Activated naive CD4-positive, alpha-beta T cell treated with anti-CD3 and anti-CD28 coated beads, Interleukin-2, amount 10 ng/mL, durations not matched to agents 5 hours and 36 hours (primary cell): ENCODE results near the gene KRT35. TPM values are rescaled to one million over a fixed set of nuclear protein-coding genes. Genes with fewer than 3 reads are reported as not detected.

Experiments used
- microRNA-seq: library from miRNA; unstranded; fragments of <30 nt; microRNA quantifications from one replicate; pipeline ENCODE4 v1.2.0, GENCODE V29; 2022; ENCODE audit warnings: borderline microRNAs expressed, borderline replicate concordance
- total RNA-seq, 2 experiments: library from RNA; stranded (reverse); gene quantifications; one replicate each; pipeline ENCODE4 v1.2.3, GENCODE V29; 2021

The KRT35 gene
- not detected for total RNA-seq

GRCh38 chr17:41481036-41481435 is at the start of gene KRT35:
KRT35 (minus strand) TSS chr17:41481151; CDS start chr17:41481097, 54 bp downstream.

GRCh38 chr17:41518789-41519449 is 38.0 kb upstream of the KRT35 start, which contains the start of gene KRT15:
KRT15 (minus strand) TSS chr17:41518890; CDS start chr17:41518827, 63 bp downstream.

GRCh38 chr17:41505007-41505808 is 24.3 kb upstream of the KRT35 start, which contains the start of gene KRT13:
KRT13 (minus strand) TSS chr17:41505612; CDS start chr17:41505550, 62 bp downstream.

GRCh38 chr17:41489531-41489930 is 8.6 kb upstream of the KRT35 start, which contains the start of gene KRT36:
KRT36 (minus strand) TSS chr17:41489910; CDS start chr17:41489864, 46 bp downstream.

GRCh38 chr17:41466988-41467387 is 14.0 kb downstream of the KRT35 start, which contains the start of gene KRT32:
KRT32 (minus strand) TSS chr17:41467386; CDS start chr17:41467325, 61 bp downstream.

GRCh38 chr17:41440531-41441033 is 40.4 kb downstream of the KRT35 start, which contains the start of gene KRT38:
KRT38 (minus strand) TSS chr17:41440983; CDS start chr17:41440921, 62 bp downstream.

Small RNAs within 50 kb of the gene (microRNA-seq; reads per million reads assigned to microRNA genes)
- not detected for gene MIR6510

Other genes starting within 250 kb of the KRT35 start
- not detected for gene KRTAP9-3, start 248.7 kb downstream of the KRT35 start, total RNA-seq
- gene KRTAP9-8, start 243.2 kb downstream of the KRT35 start, total RNA-seq: not detected
- not detected for gene KRTAP9-4, start 231.5 kb downstream of the KRT35 start, total RNA-seq
- not detected for gene KRTAP9-9, start 225.8 kb downstream of the KRT35 start, total RNA-seq
- not detected for gene KRTAP9-6, start 215.8 kb downstream of the KRT35 start, total RNA-seq
- gene KRTAP9-7, start 205.5 kb downstream of the KRT35 start, total RNA-seq: not detected
- gene KRTAP29-1, start 178.3 kb downstream of the KRT35 start, total RNA-seq: under 1 TPM in 1 of 2 experiments, not detected in 1; 0.20 TPM
- gene KRTAP16-1, start 171.8 kb downstream of the KRT35 start, total RNA-seq: under 1 TPM in 1 of 2 experiments, not detected in 1; 0.14 TPM
- gene KRTAP17-1, start 165.4 kb downstream of the KRT35 start, total RNA-seq: not detected
- not detected for gene KRT33A, start 130.3 kb downstream of the KRT35 start, total RNA-seq
- not detected for gene KRT33B, start 111.3 kb downstream of the KRT35 start, total RNA-seq
- not detected for gene KRT34, start 98.8 kb downstream of the KRT35 start, total RNA-seq
- not detected for gene KRT31, start 83.5 kb downstream of the KRT35 start, total RNA-seq
- gene KRT37, start 56.6 kb downstream of the KRT35 start, total RNA-seq: not detected
- gene KRT38, start 40.2 kb downstream of the KRT35 start, total RNA-seq: not detected
- gene KRT32, start 13.8 kb downstream of the KRT35 start, total RNA-seq: not detected
- not detected for gene KRT36, start 8.8 kb upstream of the KRT35 start, total RNA-seq
- gene KRT13, start 24.5 kb upstream of the KRT35 start, total RNA-seq: not detected
- gene KRT15, start 37.7 kb upstream of the KRT35 start, total RNA-seq: not detected
- gene KRT19, start 47.2 kb upstream of the KRT35 start, total RNA-seq: not detected
- gene KRT9, start 90.9 kb upstream of the KRT35 start, total RNA-seq: not detected
- not detected for gene KRT14, start 105.7 kb upstream of the KRT35 start, total RNA-seq
- gene KRT16, start 131.6 kb upstream of the KRT35 start, total RNA-seq: not detected
- not detected for gene KRT17, start 143.4 kb upstream of the KRT35 start, total RNA-seq
- gene EIF1, start 207.7 kb upstream of the KRT35 start, total RNA-seq: 100 to 1,000 TPM; 768 to 814 TPM
- gene GAST, start 231.2 kb upstream of the KRT35 start, total RNA-seq: not detected